PC-3 (cell line): ENCODE data around the gene PKNOX2. TPM values are rescaled to one million over a fixed set of nuclear protein-coding genes. Genes with fewer than 3 reads are reported as not detected.

Source experiments
- ATAC-seq: fragments of 200-7000 bp; cut with Tn5 transposase; 2 replicates; pipeline ENCODE4 v1.9.1; 2020; ENCODE audit warnings: mild to moderate bottlenecking, moderate library complexity
- BruUV-seq: library from RNA; stranded (reverse); fragments of 400-500 nt; replicated peaks from 2 replicates; lab custom pipeline; 2021; lab: Mats Ljungman, UMichigan
- CTCF ChIA-PET: fragments of 300-600 bp; sonication (Branson Sonifier 250); formaldehyde crosslinking; loops from one replicate; lab custom pipeline; 2022; ENCODE audit warnings: antibody characterized with exemption; lab: Charles Lee
- POLR2A ChIA-PET: fragments of 300-600 bp; sonication (Branson Sonifier 250); formaldehyde crosslinking; loops from one replicate; lab custom pipeline; 2022; ENCODE audit warnings: antibody characterized with exemption; ENCODE audit not compliant: unreplicated experiment; lab: Charles Lee
- DNase-seq: peaks from one replicate; pipeline ENCODE4 v3.0.0-alpha.2; 2015
- H2AFZ ChIP-seq: fragments of 300-600 bp; sonication (generic); 2 replicates; pipeline ENCODE4 v1.6.0; 2016; ENCODE audit warnings: antibody characterized with exemption, low read length
- H3F3A ChIP-seq: fragments of 300-600 bp; sonication (generic); one replicate; pipeline ENCODE4 v1.6.0; 2017; ENCODE audit warnings: antibody characterized with exemption, low read length, control low read depth, mild to moderate bottlenecking; ENCODE audit not compliant: unreplicated experiment
- H3K27ac ChIP-seq: fragments of 300-600 bp; sonication (generic); 2 replicates; pipeline ENCODE4 v1.5.1; 2016; ENCODE audit warnings: mild to moderate bottlenecking, low read length
- H3K27me3 ChIP-seq: fragments of 300-600 bp; sonication (generic); 2 replicates; pipeline ENCODE4 v1.6.1; 2016; ENCODE audit warnings: low read length, mixed read lengths
- H3K36me3 ChIP-seq: fragments of 300-600 bp; sonication (generic); 2 replicates; pipeline ENCODE4 v1.6.1; 2016; ENCODE audit warnings: low read depth, mixed run types, low read length, mixed read lengths
- H3K4me1 ChIP-seq: fragments of 300-600 bp; sonication (generic); 2 replicates; pipeline ENCODE4 v1.5.1; 2016; ENCODE audit warnings: low read length; ENCODE audit not compliant: insufficient read depth
- H3K4me2 ChIP-seq: fragments of 300-600 bp; sonication (generic); 2 replicates; pipeline ENCODE4 v1.6.0; 2016; ENCODE audit warnings: low read length
- H3K4me3 ChIP-seq: fragments of 300-600 bp; sonication (generic); 2 replicates; pipeline ENCODE4 v1.5.1; 2016; ENCODE audit warnings: mild to moderate bottlenecking, low read length, mixed read lengths
- H3K79me2 ChIP-seq: fragments of 300-600 bp; sonication (generic); 2 replicates; pipeline ENCODE4 v1.6.1; 2017; ENCODE audit warnings: low read length, mixed read lengths
- H3K9ac ChIP-seq: fragments of 300-600 bp; sonication (generic); 2 replicates; pipeline ENCODE4 v1.6.0; 2016; ENCODE audit warnings: mild to moderate bottlenecking, low read length
- H3K9me2 ChIP-seq: fragments of 300-600 bp; sonication (generic); replicated peaks from 2 replicates; pipeline ENCODE4 v1.6.1; 2016; ENCODE audit warnings: mixed run types, low read length, mixed read lengths
- H3K9me3 ChIP-seq: fragments of 300-600 bp; sonication (generic); 2 replicates; pipeline ENCODE4 v1.6.1; 2016; ENCODE audit warnings: low read length, mixed read lengths
- H4K20me1 ChIP-seq: fragments of 300-600 bp; sonication (generic); 2 replicates; pipeline ENCODE4 v1.6.1; 2016; ENCODE audit warnings: low read length, mixed read lengths
- CTCF ChIP-seq: fragments of 300-600 bp; sonication (generic); conservative IDR thresholded peaks from 2 replicates; pipeline ENCODE4 v1.5.1; 2017; ENCODE audit warnings: antibody characterized with exemption, low read depth, mild to moderate bottlenecking, low read length
- EZH2 ChIP-seq: fragments of 300-600 bp; sonication (generic); IDR thresholded peaks from one replicate; pipeline ENCODE4 v1.6.1; 2017; ENCODE audit warnings: antibody characterized with exemption, mild to moderate bottlenecking, low read length; ENCODE audit not compliant: unreplicated experiment
- EZH2phosphoT487 ChIP-seq: fragments of 300-600 bp; sonication (generic); IDR thresholded peaks from 2 replicates; pipeline ENCODE4 v1.6.1; 2018; ENCODE audit warnings: mild to moderate bottlenecking, antibody characterized with exemption, low read length, borderline replicate concordance
- intact Hi-C: fragments of 100-400 bp; cut with micrococcal nuclease; formaldehyde crosslinking; loops from 2 replicates; pipeline ENCODE4 v1.9.0; 2023
- total RNA-seq: library from RNA; depleted of rRNA; stranded (reverse); fragments of >200 nt; gene quantifications from 2 replicates; pipeline ENCODE4 v1.2.3, GENCODE V29; 2014

PKNOX2 gene
- total RNA-seq, 1 experiment from 2014 or later: not detected

- Histone ChIP-seq H3K9me2 (no peaks in the 10 kb centered on the region), H3K27ac (no peak overlapping the region), H3K9me3 (no peaks in the 10 kb centered on the region), H3K9ac (no peak overlapping the region), H3K79me2 (no peaks in the 10 kb centered on the region), H3K4me2 (no peak overlapping the region), H3F3A (no peaks in the 10 kb centered on the region), H4K20me1 (no peaks in the 10 kb centered on the region), H3K4me3 (no peak overlapping the region), H3K36me3 (no peaks in the 10 kb centered on the region), H3K27me3 (peaks cover 95% of the 10 kb centered on the region), H2AFZ (no peak overlapping the region), H3K4me1 (no peaks in the 10 kb centered on the region)
- CTCF ChIA-PET: no interaction called here
- TF ChIP-seq EZH2phosphoT487 (no peak), CTCF (no peak), EZH2 (no peak)
- ATAC-seq (no peak), DNase-seq (no peak)
- no TSS peak for BruUV-seq
- POLR2A ChIA-PET: no interaction called here
- intact Hi-C loops: no loop called here
Measured at GRCh38 chr11:125293596-125293995, 129.0 kb downstream of the PKNOX2 start.

GRCh38 chr11:125295931-125296330, 131.4 kb downstream of the PKNOX2 start:
- POLR2A ChIA-PET: no interaction called here
- BruUV-seq: no TSS peak
- H3K79me2 ChIP-seq: no peaks in the 10 kb centered on the region

More at GRCh38 chr11:125295931-125296330, 131.4 kb downstream of the PKNOX2 start:
- H3K27ac ChIP-seq: no peak overlapping the region
- H3K9me2 ChIP-seq: no peaks in the 10 kb centered on the region
- H3K36me3 ChIP-seq: no peaks in the 10 kb centered on the region
- peaks cover 78% of the 10 kb centered on the region for H3K27me3 ChIP-seq
- H3K9me3 ChIP-seq: no peaks in the 10 kb centered on the region
- no peak overlapping the region for H3K4me2 ChIP-seq
- intact Hi-C loops: no loop called here
- no peaks in the 10 kb centered on the region for H4K20me1 ChIP-seq
- H2AFZ ChIP-seq: no peak overlapping the region
- H3K4me1 ChIP-seq: peaks cover 5% of the 10 kb centered on the region; the same call in 1 of the 2 replicates
- no peak for ATAC-seq
- no peak for DNase-seq
- no peak overlapping the region for H3K9ac ChIP-seq
- H3F3A ChIP-seq: no peaks in the 10 kb centered on the region
- H3K4me3 ChIP-seq: no peak overlapping the region
- TF ChIP-seq CTCF: no peak
- TF ChIP-seq EZH2: no peak
- no peak for TF ChIP-seq EZH2phosphoT487
- CTCF ChIA-PET: no interaction called here
